ENCODE results near the gene KIF20B. TPM values are rescaled to one million over a fixed set of nuclear protein-coding genes. Genes with fewer than 3 reads are reported as not detected.

KIF20B gene
- total RNA-seq, 1 donor from 2014 or later: 71.5 TPM

GRCh38 chr10:89799573-89799972 lies 98.2 kb downstream of the KIF20B start:
- Histone ChIP-seq H3K9ac (no peak overlapping the region), H3K36me3 (no peaks in the 10 kb centered on the region), H3K4me3 (no peak overlapping the region), H4K20me1 (ENCODE audit: low read depth) (no peaks in the 10 kb centered on the region), H3K9me3 (ENCODE audit: low read depth) (no peaks in the 10 kb centered on the region), H3K27me3 (no peaks in the 10 kb centered on the region), H3K4me2 (no peak overlapping the region), H3K27ac (no peak overlapping the region), H3F3A (ENCODE audit: low read depth) (no peaks in the 10 kb centered on the region), H2AFZ (replicated peaks) (no peak overlapping the region), H3K79me2 (ENCODE audit: low read depth) (no peaks in the 10 kb centered on the region), H3K4me1 (peaks cover 8% of the 10 kb centered on the region)
- DNase-seq (ENCODE audit: low spot score): no peak
- TF ChIP-seq, protein P1, sequence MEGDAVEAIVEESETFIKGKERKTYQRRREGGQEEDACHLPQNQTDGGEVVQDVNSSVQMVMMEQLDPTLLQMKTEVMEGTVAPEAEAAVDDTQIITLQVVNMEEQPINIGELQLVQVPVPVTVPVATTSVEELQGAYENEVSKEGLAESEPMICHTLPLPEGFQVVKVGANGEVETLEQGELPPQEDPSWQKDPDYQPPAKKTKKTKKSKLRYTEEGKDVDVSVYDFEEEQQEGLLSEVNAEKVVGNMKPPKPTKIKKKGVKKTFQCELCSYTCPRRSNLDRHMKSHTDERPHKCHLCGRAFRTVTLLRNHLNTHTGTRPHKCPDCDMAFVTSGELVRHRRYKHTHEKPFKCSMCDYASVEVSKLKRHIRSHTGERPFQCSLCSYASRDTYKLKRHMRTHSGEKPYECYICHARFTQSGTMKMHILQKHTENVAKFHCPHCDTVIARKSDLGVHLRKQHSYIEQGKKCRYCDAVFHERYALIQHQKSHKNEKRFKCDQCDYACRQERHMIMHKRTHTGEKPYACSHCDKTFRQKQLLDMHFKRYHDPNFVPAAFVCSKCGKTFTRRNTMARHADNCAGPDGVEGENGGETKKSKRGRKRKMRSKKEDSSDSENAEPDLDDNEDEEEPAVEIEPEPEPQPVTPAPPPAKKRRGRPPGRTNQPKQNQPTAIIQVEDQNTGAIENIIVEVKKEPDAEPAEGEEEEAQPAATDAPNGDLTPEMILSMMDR (IDR thresholded peaks at IDR 0.05): no peak
- TF ChIP-seq EZH2 (IDR thresholded peaks at IDR 0.05) (no peak), EZH2phosphoT487 (IDR thresholded peaks at IDR 0.05) (no peak)
- no peak overlapping the region for H3K27ac Mint-ChIP-seq
- peaks cover 4% of the 10 kb centered on the region for H3K4me1 Mint-ChIP-seq
- no peaks in the 10 kb centered on the region for H3K27me3 Mint-ChIP-seq (ENCODE audit: insufficient read depth, low read depth)
- no peaks in the 10 kb centered on the region for H3K9me3 Mint-ChIP-seq
- H3K4me3 Mint-ChIP-seq: no peak overlapping the region
- H3K36me3 Mint-ChIP-seq: no peaks in the 10 kb centered on the region

GRCh38 chr10:89805599-89806013 lies 104.2 kb downstream of the KIF20B start:
- Histone ChIP-seq H3K9ac (no peak overlapping the region), H4K20me1 (ENCODE audit: low read depth) (no peaks in the 10 kb centered on the region), H3K27ac (no peak overlapping the region), H3K27me3 (no peaks in the 10 kb centered on the region), H3F3A (ENCODE audit: low read depth) (peaks cover under 1% of the 10 kb centered on the region), H2AFZ (replicated peaks) (no peak overlapping the region), H3K4me1 (peaks cover under 1% of the 10 kb centered on the region), H3K4me2 (no peak overlapping the region), H3K36me3 (no peaks in the 10 kb centered on the region), H3K4me3 (no peak overlapping the region), H3K79me2 (ENCODE audit: low read depth) (no peaks in the 10 kb centered on the region), H3K9me3 (ENCODE audit: low read depth) (no peaks in the 10 kb centered on the region)
- Mint-ChIP-seq H3K27ac (no peak overlapping the region), H3K27me3 (ENCODE audit: insufficient read depth, low read depth) (peaks cover 5% of the 10 kb centered on the region), H3K4me1 (peaks cover 10% of the 10 kb centered on the region), H3K36me3 (no peaks in the 10 kb centered on the region), H3K4me3 (no peak overlapping the region), H3K9me3 (peaks cover 5% of the 10 kb centered on the region)
- no peak for DNase-seq (ENCODE audit: low spot score)
- no peak for TF ChIP-seq EZH2 (IDR thresholded peaks at IDR 0.05)
- TF ChIP-seq EZH2phosphoT487 (IDR thresholded peaks at IDR 0.05): no peak
- TF ChIP-seq, protein P1 (IDR thresholded peaks at IDR 0.05): no peak

DNA sequence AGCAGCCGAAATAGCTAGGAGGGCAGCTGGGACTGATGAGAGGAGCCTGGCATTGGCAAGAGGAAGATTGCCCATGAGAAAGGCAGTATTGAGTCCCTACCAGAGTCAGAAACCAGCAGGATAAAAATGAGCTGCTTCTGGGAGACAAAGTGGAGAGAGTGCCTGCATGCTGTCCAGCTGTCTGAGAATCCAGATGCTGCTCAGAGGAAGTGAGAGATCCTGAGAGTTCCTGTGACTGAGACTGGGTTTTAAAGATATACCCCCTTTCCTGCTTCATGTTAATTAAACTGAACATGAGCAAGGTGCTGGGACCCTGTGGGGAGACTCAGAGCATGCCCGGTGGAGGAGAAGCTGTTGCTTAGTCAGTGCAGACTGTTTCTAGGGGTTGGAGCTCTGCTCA lies 107.5 kb downstream of the KIF20B start:
- no peak overlapping the region for H3K4me3 Mint-ChIP-seq
- no peak for DNase-seq (ENCODE audit: low spot score)
- peaks cover 17% of the 10 kb centered on the region for H3K4me1 Mint-ChIP-seq
- peaks cover 11% of the 10 kb centered on the region for H3K9me3 Mint-ChIP-seq
- Histone ChIP-seq H4K20me1 (ENCODE audit: low read depth) (no peaks in the 10 kb centered on the region), H3K9me3 (ENCODE audit: low read depth) (no peaks in the 10 kb centered on the region), H3F3A (ENCODE audit: low read depth) (peaks cover 11% of the 10 kb centered on the region), H3K9ac (no peak overlapping the region), H3K4me1 (peaks cover 12% of the 10 kb centered on the region), H3K79me2 (ENCODE audit: low read depth) (no peaks in the 10 kb centered on the region), H2AFZ (replicated peaks) (no peak overlapping the region), H3K4me3 (no peak overlapping the region), H3K36me3 (no peaks in the 10 kb centered on the region), H3K27me3 (no peaks in the 10 kb centered on the region), H3K27ac (no peak overlapping the region), H3K4me2 (no peak overlapping the region)
- TF ChIP-seq EZH2phosphoT487 (IDR thresholded peaks at IDR 0.05) (no peak), EZH2 (IDR thresholded peaks at IDR 0.05) (no peak)
- TF ChIP-seq, protein P1 (IDR thresholded peaks at IDR 0.05): no peak
- peaks cover 4% of the 10 kb centered on the region for H3K36me3 Mint-ChIP-seq
- no peak overlapping the region for H3K27ac Mint-ChIP-seq
- H3K27me3 Mint-ChIP-seq (ENCODE audit: insufficient read depth, low read depth): peaks cover 7% of the 10 kb centered on the region

Data from neural progenitor cell (in vitro differentiated cells).